GM19467 (cell line): ENCODE results near the gene TXNDC17.
A peak's percentile ranks its signal among the peaks of the same experiment; 100 is the strongest.
"Not testable (repeated sequence)": the region's sequence is repeated elsewhere in the genome, so short reads cannot be mapped to it uniquely, and the experiment has no call there.

Source experiments
- ATAC-seq: cut with Tn5 transposase; IDR thresholded peaks from one replicate; pipeline ENCODE4 v1.9.1; 2021; ENCODE audit warnings: mild to moderate bottlenecking, moderate library complexity; ENCODE audit not compliant: unreplicated experiment

TXNDC17 gene

DNA sequence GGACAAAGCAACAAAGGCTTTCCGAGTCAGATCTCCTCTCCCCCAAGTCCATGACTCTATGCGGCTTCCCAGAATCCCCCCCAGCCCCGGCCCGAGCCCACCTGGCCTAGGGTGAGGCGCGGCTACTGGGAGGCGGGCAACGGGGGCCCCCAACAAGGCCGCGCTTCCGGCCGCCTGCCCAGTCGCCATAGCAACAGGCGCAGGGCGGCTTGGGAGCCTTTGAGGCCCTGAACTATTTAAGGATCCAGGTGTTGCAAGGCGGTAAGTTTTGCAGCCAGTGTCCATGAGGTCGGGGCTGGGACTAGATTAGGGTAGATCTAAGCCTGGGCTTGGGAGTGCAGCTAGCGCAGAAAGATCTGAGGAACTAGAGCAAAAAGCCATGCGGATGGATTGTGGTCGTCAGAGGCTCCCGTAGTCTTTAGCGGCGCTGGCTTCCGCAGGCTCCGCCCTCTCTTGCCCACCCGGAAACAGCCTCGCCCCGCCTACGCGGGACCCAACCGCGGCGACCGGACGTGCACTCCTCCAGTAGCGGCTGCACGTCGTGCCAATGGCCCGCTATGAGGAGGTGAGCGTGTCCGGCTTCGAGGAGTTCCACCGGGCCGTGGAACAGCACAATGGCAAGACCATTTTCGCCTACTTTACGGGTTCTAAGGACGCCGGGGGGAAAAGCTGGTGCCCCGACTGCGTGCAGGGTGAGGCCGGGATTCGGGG lies at the start of gene TXNDC17, which contains the start of gene KIAA0753:
Gene TXNDC17, plus strand, starts transcription at position 525 of the 711 bp plus-strand sequence. Its CDS starts 23 bp downstream, at position 548.
Gene KIAA0753, minus strand, starts transcription at position 176 of the 711 bp plus-strand sequence. CDS start 5,608 bp downstream, outside the sequence.
- ATAC-seq, result peak; percentile 87

DNA sequence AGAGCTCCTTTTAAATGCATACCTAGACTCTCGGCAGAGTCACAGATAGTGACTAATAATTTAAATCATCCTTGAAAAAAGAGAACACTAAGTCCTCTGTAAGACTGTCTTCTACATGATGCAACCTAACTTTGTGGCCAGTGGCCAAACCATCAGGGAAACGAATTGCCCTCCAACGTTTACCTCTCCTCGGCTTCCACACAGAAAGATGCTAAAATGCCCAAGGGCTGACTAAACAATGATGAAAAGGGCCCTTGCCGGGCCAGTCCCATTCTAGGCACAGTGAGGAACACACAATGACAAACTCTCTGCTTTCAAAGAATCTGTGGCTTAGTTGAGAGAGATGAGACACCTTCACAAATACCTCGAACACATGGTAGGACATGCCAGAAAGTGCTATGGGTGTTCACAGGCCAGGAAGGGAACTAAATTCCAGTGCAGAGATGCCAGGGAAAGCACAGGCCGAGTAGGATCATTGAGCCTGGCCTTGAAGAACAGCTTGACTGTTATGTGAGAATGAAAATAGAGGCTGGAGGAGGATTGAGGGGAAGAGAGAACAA lies 49.2 kb upstream of the TXNDC17 start:
- no peak for ATAC-seq

DNA sequence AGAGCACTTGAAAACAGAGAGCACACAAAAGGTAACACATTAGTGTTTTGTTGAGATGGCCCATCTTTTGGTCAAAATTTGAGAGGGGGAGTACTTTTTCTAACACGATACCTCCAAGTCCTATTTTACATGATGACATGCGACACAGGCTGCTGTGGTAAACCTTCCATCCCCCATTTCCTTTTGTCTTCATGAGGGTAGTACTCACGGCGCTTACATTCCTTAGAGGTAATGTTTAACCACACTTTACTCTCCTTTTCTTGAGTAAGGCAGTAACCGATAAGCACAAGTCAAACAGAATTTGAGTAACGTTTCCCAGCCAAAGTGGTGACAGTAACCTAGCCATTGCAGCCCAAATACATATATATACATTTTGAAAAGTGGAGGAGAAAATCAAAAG lies 48.7 kb upstream of the TXNDC17 start:
- ATAC-seq, result no peak

DNA sequence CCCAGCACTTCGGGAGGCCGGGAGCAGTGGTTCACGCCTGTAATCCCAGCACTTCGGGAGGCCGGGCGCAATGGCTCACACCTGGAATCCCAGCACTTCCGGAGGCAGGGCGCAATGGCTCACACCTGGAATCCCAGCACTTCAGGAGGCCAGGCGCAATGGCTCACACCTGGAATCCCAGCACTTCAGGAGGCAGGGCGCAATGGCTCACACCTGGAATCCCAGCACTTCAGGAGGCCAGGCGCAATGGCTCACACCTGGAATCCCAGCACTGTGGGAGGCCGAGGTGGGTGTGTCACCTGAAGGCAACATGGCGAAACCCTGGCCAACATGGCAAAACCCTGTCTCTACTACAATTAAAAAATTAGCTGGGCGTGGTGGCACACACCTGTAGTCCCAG lies 47.5 kb upstream of the TXNDC17 start:
- not testable (repeated sequence) for ATAC-seq

DNA sequence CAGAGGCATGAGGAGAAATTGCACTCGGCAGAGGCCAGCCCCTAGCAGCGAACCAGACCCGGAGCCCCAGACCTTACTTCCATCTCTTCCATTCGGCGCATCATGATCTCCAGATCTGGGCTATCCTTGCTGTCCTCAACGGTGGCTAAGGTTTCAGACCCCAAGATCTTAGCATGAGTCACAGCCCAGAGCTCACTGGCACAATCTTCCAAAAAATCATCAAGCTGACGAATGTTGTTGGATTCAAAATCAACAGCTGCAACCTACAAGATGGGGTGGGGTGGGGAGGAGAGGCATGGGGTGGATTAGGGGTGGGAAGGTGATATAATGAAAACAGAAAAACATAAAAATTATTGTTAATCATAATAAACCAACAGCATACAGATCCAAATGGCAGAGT lies 44.8 kb upstream of the TXNDC17 start:
- no peak for ATAC-seq

DNA sequence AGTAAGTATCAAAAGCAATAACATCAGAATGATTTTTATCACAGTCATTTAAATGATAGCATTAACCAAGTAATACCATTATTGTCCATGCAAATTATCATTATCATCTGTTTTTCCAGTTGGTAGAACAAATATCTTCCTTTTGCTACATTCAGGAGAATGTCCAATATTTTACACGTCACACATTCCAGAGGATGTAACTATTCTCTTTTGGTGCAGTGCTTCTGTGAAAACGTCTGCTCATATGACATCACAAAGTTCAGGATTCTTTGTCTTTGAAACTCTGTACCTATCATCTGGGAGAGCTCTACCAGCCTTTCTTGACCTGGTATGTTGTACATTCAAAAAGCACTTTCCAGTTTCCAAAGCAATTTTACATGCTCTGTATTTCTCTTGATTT lies 44.3 kb upstream of the TXNDC17 start:
- no peak for ATAC-seq

DNA sequence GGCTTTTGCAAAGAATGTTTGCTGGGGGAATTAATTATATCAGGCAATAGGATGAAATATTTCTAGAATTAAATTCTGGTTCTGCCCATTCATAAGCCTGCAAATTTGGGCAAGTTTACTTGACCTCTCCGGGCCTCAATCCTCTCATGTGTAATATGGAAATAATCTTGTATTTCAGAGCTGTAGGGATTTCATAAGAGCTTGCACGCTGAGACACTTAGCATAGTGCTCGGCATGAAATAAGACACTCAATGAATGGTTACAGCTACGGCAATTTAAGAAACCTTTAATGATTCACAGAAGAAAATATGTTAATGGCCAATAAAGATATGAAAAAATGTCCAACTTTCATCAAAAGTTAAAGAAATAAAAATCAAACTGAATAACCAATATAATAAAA lies 43.9 kb upstream of the TXNDC17 start:
- no peak for ATAC-seq

DNA sequence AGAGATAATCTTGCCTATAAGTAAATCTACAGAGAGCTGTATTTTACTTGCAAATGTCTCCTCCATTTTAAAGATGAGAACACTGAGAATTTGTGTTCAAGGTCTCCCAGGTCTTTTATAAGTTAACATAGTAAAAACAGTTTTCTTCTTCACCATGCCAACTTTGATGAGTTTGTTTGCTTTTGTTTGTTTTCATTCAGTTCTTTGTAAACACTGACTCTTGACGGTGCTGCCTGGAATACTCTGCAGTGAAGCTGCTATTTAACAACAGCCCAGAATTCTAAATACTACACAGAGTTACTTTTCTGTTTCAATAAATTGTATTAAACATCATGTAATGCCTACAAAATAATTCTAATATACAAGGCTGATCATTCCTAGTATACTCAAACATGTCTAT lies 43.1 kb upstream of the TXNDC17 start:
- ATAC-seq, result no peak

DNA sequence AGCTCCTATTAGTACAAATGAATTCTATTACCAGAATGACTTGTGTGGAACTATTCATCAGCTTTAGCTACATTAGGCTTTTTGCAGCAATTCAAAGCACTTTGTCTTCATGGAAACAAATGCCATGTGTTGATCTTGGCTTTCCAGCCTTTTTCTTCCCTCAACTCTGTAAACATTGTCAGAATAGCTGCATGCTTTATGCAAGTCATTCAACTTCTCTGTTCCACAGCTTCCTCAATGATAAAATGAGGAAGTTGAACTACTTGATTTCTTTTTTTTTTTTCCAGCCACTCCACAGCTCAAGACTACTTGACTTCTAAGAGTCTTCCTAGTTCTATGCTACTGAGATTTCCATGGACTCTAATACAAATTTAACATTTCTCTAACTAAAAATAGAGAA lies 41.5 kb upstream of the TXNDC17 start:
- no peak for ATAC-seq

DNA sequence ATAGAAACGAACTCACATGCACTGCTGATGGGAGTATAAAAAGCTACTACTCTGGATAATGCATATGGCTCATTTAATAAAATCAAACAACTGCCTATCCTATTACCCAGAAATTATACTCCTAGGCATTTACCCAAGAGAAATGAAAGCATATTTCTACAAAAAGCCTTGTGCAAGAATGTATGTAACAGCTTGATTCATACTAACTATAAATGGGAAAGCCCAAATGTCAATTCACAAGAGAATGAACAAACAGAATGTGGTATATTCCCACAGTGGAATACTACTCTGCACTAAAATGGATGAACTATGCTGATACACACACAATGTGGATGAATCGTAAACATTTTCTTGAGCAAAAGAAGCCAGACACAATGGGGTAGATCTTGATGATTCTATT lies 38.7 kb upstream of the TXNDC17 start:
- ATAC-seq, result no peak

DNA sequence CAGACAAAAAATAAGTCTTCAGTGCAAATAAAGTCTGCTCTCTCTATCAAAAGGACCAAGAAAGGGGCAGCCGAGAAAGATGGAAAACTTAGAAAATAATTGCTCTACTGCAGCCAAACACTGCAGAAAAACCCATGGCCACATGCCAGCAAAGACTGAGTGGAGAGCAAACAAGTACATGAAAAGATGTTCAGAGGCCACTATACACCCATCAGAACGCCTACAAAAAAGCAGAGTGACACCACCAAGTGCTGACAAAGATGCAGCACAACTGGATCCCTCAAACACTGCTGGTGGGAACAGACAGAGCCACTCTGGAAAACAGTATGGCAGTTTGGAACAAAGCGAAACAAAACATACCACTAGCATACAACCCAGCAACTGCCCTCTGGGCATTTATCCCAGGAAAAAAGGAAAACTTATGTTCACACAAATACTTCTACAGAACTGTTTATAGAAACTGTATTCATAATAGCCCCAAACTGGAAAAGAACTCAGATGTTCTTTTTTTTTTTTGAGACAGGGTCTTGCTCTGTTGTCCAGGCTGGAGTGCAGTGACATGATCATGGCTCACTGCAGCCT lies 37.0 kb upstream of the TXNDC17 start:
- no peak for ATAC-seq

DNA sequence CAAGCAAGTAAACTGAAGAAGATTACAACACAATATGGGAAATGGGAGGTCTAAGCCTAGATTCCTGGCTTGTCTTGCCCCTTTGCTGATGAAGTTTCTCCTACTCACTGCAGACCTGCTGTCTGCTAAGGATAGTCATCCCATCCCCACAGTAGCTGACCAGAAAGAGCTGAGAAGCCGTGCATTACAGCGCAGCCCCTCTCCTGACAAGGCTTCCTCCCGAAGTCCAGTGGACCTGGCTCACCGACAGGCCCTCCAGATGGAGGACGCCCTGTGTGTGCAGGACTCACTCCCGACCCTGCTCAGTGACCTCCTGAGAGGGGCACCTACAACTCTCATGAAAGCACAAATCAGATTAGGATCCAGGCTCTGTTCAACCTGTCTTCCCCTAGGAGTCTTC lies 35.7 kb upstream of the TXNDC17 start:
- no peak for ATAC-seq

DNA sequence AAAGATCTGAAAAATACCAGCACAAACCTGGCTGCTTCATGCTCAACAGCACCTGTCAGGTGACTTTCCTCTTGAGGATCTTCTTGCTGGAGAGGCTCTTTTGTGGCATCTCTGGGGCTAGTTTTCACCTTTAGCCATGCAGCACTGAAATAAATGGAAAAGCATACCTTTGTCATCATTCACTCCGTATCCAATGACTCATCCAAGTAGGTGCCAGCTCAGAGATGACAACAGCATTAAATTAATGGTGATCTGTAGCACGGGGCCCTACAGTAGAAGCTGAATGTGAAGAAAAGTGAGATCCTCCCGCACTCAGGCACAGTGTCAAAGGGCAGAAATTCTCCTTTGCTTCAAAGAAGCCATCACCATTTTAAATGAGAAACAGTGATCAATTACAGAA lies 32.5 kb upstream of the TXNDC17 start:
- ATAC-seq, result no peak

DNA sequence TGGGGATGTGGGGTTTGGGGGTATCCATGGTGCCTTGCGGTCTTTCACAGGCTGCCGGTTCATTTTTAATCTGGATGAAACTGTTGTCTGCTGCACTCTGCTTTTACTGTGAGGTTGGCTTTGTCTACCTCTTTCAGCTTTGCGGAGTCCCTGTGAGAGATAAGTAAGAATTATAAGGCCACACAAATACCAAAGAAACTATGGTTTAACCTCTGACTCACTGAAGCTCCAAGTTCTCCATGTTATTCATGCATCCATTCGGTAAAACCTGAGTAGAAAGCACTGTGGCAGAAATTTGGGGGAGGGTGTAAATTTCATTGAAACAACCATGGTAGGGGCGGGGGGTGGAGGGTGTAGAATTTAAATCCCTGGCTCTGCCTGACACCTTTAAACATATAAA lies 30.8 kb upstream of the TXNDC17 start:
- ATAC-seq, result no peak

DNA sequence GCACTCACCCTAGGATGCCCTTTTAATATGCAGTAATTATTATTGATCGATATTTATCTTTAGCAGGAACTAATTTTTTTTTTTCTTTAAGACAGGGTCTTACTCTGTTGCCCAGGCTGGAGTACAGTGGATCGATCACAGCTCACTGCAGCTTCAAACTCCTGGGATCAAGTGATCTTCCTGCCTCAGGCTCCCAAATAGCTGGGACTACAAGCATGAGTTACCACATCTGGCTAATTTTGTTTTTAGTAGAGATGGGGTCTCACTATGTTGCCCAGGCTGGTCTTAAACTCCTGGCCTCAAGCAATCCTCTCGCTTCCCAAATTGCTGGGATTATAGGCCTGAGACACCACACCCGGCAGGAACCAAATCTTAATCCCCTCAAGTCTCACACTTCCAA lies 29.6 kb upstream of the TXNDC17 start:
- no peak for ATAC-seq

DNA sequence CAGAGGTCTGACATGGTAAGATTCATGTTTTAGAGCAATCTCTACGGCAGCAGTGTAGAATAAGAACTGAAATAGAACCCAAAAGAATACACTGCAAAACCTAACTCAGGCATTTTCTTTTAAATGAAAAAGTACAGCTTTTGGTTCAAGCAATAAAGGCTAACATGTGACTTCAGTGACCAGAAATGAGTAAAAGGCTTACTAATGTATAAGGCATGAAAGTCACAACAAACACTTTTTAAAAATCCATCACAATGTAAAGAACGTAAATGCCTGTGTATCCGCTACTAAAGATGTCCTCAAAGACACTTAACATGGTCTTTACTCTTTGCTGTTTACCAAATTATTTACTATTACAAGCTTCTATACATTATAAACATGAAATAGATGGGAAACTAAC lies 16.9 kb upstream of the TXNDC17 start:
- no peak for ATAC-seq

DNA sequence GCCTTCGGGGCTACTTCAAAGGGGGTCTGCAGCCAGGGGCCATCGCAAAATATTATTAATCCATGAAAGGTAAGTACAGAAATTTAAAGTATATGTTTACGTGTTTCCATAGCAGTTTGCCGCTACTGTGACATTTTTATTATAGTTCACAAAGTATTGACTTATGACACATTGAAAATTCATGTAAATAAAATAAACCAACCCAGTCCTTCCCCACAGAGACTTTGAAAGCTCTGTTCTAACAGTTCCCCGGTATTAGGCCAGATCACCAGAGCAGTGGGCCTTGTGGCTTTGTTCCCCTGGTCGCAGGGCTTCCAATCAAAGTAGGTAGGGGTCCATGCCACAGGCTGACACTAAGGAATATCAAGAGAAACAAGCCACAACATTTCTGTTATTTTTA lies 14.2 kb upstream of the TXNDC17 start:
- ATAC-seq, result no peak

DNA sequence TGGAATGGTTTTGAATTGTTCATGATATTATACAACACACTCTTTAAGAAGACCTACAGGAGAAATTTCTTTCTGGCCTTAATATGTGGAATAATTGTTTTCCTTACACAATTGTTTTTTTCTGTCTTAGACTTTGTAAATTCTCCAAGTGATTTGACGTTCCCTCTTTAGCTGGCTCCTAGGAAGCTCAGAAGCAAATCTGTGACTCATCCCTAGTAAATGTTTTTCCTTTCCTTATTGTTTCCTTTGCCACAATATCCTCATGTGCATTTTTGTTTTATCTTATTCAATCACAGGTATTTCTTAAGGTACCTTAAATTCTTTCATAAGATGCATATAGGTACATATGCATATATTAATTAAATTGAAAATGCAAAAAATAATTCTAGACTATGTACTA lies 13.8 kb upstream of the TXNDC17 start:
- ATAC-seq, result no peak

DNA sequence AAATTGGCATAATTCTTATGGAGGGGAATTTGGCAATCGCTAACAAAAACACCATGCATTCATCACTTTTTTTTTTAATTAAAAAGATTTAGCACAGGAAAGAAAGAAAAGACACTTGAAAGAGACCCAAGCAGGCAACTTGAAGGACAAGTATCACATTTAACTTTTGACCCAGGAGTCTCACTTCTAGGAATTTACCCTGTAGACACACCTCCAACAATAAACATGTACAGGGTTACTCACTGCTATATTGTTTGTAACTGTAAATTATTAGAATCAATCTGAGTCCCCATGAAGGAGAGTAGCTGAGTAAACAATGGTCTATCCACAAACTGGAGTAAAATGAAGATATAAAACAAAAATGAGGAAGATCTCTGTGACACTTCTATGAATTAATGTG lies 10.5 kb upstream of the TXNDC17 start:
- ATAC-seq, result no peak

DNA sequence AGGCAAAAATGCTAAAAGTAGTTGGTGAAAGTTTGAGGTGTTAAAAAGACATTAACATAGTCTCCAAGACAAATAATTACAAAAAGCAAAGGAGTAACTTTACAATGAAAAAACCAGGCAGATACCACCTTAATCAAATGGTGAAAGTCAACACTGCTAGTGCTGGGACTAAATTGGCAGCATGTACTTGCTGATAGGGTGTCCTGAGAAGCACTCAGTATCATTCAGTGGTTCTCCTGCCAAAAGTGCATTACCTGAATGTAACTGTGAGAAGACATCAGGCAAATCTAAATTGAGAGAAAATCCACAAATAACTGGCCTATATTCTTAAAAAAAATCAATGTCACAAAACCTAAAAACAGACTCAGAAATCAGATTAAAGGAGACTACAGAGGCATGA lies 8.3 kb upstream of the TXNDC17 start:
- ATAC-seq, result no peak

DNA sequence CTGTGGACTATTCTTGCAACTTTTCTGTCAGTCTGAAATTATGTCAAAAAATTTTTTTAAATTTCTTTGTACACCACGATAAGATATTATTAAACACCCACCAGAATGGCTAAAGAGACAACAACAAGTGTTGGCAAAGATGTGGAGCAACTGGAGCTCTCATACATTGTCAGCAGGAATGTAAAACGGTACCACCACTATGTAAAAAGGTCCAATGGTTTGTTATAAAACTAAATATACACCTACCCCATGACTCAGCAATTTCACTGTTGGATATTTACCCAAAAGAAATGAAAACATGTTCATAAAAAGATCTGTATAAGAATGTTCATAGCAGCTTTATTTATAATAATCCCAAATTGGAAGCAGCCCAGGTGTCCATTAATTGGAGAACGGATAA lies 7.6 kb upstream of the TXNDC17 start:
- ATAC-seq, result no peak

DNA sequence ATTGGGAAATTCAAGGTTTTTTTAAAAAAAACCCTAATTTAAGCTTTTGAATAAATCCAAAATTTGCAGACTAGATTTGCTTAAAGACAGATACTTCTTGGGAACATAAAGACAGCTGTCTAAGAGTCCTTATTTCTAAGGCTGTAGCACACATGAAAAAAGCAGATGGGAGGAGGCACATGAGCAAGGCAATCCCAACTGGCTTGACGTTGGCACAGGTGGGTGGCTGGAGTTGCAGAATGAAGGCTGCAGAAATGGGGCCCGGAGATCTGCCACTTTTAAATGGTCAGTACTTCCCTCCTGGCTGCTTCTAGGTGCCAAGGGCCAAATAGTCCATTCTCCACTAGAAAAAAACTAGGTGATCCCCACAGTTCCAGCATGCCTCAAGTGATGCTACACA lies 4.8 kb upstream of the TXNDC17 start:
- ATAC-seq, result no peak
